H1 (cell line): ENCODE measurements around the gene ABHD15. TPM values are rescaled to one million over a fixed set of nuclear protein-coding genes. Genes with fewer than 3 reads are reported as not detected.

ENCODE experiments used
- CTCF ChIA-PET: fragments of 300-600 bp; sonication (Branson Sonifier 250); formaldehyde crosslinking; loops from one replicate; lab custom pipeline; 2021; ENCODE audit not compliant: partially characterized antibody; lab: Charles Lee
- POLR2A ChIA-PET: fragments of 300-600 bp; sonication (Branson Sonifier 250); formaldehyde crosslinking; loops from one replicate; lab custom pipeline; 2021; ENCODE audit warnings: inconsistent platforms; ENCODE audit not compliant: partially characterized antibody; lab: Charles Lee
- DNase-seq, 2 experiments: peaks; one replicate each; pipeline versions ENCODE4 v3.0.0 to v3.0.0-alpha.2; 2010 to 2022; ENCODE audit warnings: low spot score in 2 of 2, low read depth in 1 of 2, mixed read lengths in 1 of 2
- FAIRE-seq: peaks from 2 replicates; lab custom pipeline; 2011; peaks lifted over from hg19 to GRCh38; lab: Jason Lieb, UNC
- H2AFZ ChIP-seq: 2 replicates; pipeline ENCODE4 v1.8.1; 2012; ENCODE audit warnings: low read length, inconsistent platforms
- H2AK5ac ChIP-seq: 2 replicates; pipeline ENCODE4 v1.6.1; 2013; ENCODE audit warnings: low read depth, low read length
- H2BK120ac ChIP-seq: replicated peaks from 2 replicates; pipeline ENCODE3; 2013; ENCODE audit warnings: low read depth, low read length, inconsistent platforms
- H2BK12ac ChIP-seq: 2 replicates; pipeline ENCODE4 v1.6.1; 2013; ENCODE audit warnings: low read depth, low read length
- H2BK15ac ChIP-seq: 2 replicates; pipeline ENCODE4 v1.6.1; 2013; ENCODE audit warnings: low read length
- H2BK20ac ChIP-seq: 2 replicates; pipeline ENCODE4 v1.6.1; 2013; ENCODE audit warnings: low read length
- H2BK5ac ChIP-seq: 2 replicates; pipeline ENCODE4 v1.6.1; 2013; ENCODE audit warnings: low read depth, low read length
- H3K14ac ChIP-seq: 2 replicates; pipeline ENCODE4 v1.6.1; 2013; ENCODE audit warnings: inconsistent platforms; ENCODE audit not compliant: insufficient read length
- H3K18ac ChIP-seq: 2 replicates; pipeline ENCODE4 v1.6.1; 2013; ENCODE audit warnings: low read length; ENCODE audit errors: extremely low read depth
- H3K23ac ChIP-seq: 2 replicates; pipeline ENCODE4 v1.6.1; 2013; ENCODE audit warnings: inconsistent platforms; ENCODE audit not compliant: insufficient read length
- H3K23me2 ChIP-seq: 2 replicates; pipeline ENCODE4 v1.6.1; 2013; ENCODE audit warnings: low read depth, low read length
- H3K27ac ChIP-seq: 2 replicates; pipeline ENCODE4 v1.6.1; 2011; ENCODE audit warnings: low read depth, low read length, inconsistent platforms
- H3K27me3 ChIP-seq, 4 experiments: replicated peaks in 1 of 4; 1 replicate in 1 of 4; 2 replicates in 3 of 4; pipeline versions ENCODE4 v1.6.1 to v1.8.1; 2011 to 2013; ENCODE audit warnings: low read length in 3 of 4, mild to moderate bottlenecking in 3 of 4, inconsistent platforms in 2 of 4, mixed read lengths in 2 of 4, moderate library complexity in 1 of 4; ENCODE audit not compliant: control insufficient read depth in 3 of 4, insufficient read depth in 3 of 4; ENCODE audit errors: extremely low read depth in 1 of 4
- H3K36me3 ChIP-seq, 4 experiments: 2 replicates each; pipeline versions ENCODE4 v1.6.1 to v1.8.1; 2011 to 2013; ENCODE audit warnings: mild to moderate bottlenecking in 4 of 4, low read length in 3 of 4, moderate library complexity in 2 of 4, control low read depth in 1 of 4, inconsistent platforms in 1 of 4; ENCODE audit not compliant: insufficient read depth in 4 of 4, control insufficient read depth in 2 of 4
- H3K4ac ChIP-seq: replicated peaks from 2 replicates; pipeline ENCODE3; 2013; ENCODE audit warnings: low read length, low read depth, mixed read lengths, inconsistent platforms; ENCODE audit not compliant: insufficient read length
- H3K4me1 ChIP-seq, 4 experiments: replicated peaks in 1 of 4; 1 replicate in 1 of 4; 2 replicates in 3 of 4; pipeline versions ENCODE4 v1.6.1 to v1.8.1; 2011 to 2013; ENCODE audit warnings: low read length in 3 of 4, inconsistent platforms in 2 of 4, mixed read lengths in 1 of 4; ENCODE audit not compliant: insufficient read depth in 4 of 4, control insufficient read depth in 3 of 4
- H3K4me2 ChIP-seq, 2 experiments: 2 replicates each; pipeline versions ENCODE4 v1.6.1 to v1.8.1; 2011 to 2013; ENCODE audit warnings: low read depth in 2 of 2, low read length in 2 of 2, control low read depth in 1 of 2, inconsistent platforms in 1 of 2, mild to moderate bottlenecking in 1 of 2; ENCODE audit not compliant: insufficient read depth in 1 of 2
- H3K4me3 ChIP-seq, 4 experiments: fragments of 200-600, 300-600 bp in 1 of 4; sonication (generic), shearing (Covaris generic), sonication (Bioruptor Twin) in 1 of 4; 2 replicates each; pipeline versions ENCODE4 v1.5.1 to v1.8.1; 2011 to 2016; ENCODE audit warnings: low read length in 4 of 4, low read depth in 3 of 4, control low read depth in 2 of 4, inconsistent platforms in 2 of 4, mild to moderate bottlenecking in 2 of 4, mixed read lengths in 1 of 4, moderate library complexity in 1 of 4; ENCODE audit not compliant: insufficient read depth in 2 of 4; ENCODE audit errors: extremely low read depth in 1 of 4
- H3K56ac ChIP-seq: replicated peaks from 2 replicates; pipeline ENCODE3; 2013; ENCODE audit warnings: low read depth, mild to moderate bottlenecking, mixed read lengths, low read length, inconsistent platforms; ENCODE audit not compliant: insufficient read length
- H3K79me1 ChIP-seq: 2 replicates; pipeline ENCODE4 v1.6.1; 2013; ENCODE audit warnings: low read depth, low read length, control low read depth
- H3K79me2 ChIP-seq, 2 experiments: 2 replicates each; pipeline versions ENCODE4 v1.6.1 to v1.8.1; 2012 to 2013; ENCODE audit warnings: low read length in 2 of 2, mild to moderate bottlenecking in 2 of 2, inconsistent platforms in 1 of 2; ENCODE audit not compliant: insufficient read depth in 2 of 2, control insufficient read depth in 1 of 2
- H3K9ac ChIP-seq, 4 experiments: replicated peaks in 1 of 4; 1 replicate in 1 of 4; 2 replicates in 3 of 4; pipeline versions ENCODE4 v1.6.1 to v1.8.1; 2011 to 2013; ENCODE audit warnings: low read depth in 3 of 4, low read length in 3 of 4, control low read depth in 2 of 4, mild to moderate bottlenecking in 2 of 4, moderate library complexity in 2 of 4, inconsistent platforms in 1 of 4; ENCODE audit errors: extremely low read depth in 1 of 4
- H3K9me3 ChIP-seq, 2 experiments: 2 replicates each; pipeline versions ENCODE4 v1.6.1 to v1.8.1; 2012 to 2013; ENCODE audit warnings: mild to moderate bottlenecking in 2 of 2, moderate library complexity in 2 of 2, control low read depth in 1 of 2, inconsistent platforms in 1 of 2, low read depth in 1 of 2, low read length in 1 of 2, mixed read lengths in 1 of 2; ENCODE audit not compliant: insufficient read depth in 2 of 2
- H4K20me1 ChIP-seq, 2 experiments: replicated peaks in 1 of 2; 2 replicates each; pipeline versions ENCODE3 to v1.8.1; 2011 to 2013; ENCODE audit warnings: inconsistent platforms in 2 of 2, low read length in 2 of 2, mild to moderate bottlenecking in 1 of 2; ENCODE audit not compliant: insufficient read depth in 2 of 2, control insufficient read depth in 1 of 2
- H4K5ac ChIP-seq: 2 replicates; pipeline ENCODE4 v1.6.1; 2013; ENCODE audit warnings: low read length, low read depth, mixed read lengths, inconsistent platforms; ENCODE audit not compliant: insufficient read length
- H4K8ac ChIP-seq: 2 replicates; pipeline ENCODE4 v1.8.0; 2013; ENCODE audit warnings: mild to moderate bottlenecking, moderate library complexity, low read length, inconsistent platforms; ENCODE audit not compliant: insufficient read depth; ENCODE audit errors: extremely low read depth
- H4K91ac ChIP-seq: replicated peaks from 2 replicates; pipeline ENCODE3; 2013; ENCODE audit warnings: low read length, mixed read lengths, inconsistent platforms; ENCODE audit not compliant: insufficient read length
- ASH2L ChIP-seq: fragments of 200-600, 300-600 bp; sonication (generic); IDR thresholded peaks from one replicate; pipeline ENCODE4 v1.7.1; 2017; ENCODE audit warnings: low read length
- BCL11A ChIP-seq, 2 experiments: IDR thresholded peaks; one replicate each; pipeline ENCODE4 v1.6.1; 2011; ENCODE audit warnings: low read depth in 2 of 2, low read length in 2 of 2, mild to moderate bottlenecking in 2 of 2
- CHD2 ChIP-seq: IDR thresholded peaks from 2 replicates; pipeline ENCODE4 v1.6.1; 2012; ENCODE audit warnings: low read length, improper control_type of control experiment
- GABPA ChIP-seq: IDR thresholded peaks from 2 replicates; pipeline ENCODE4 v1.6.1; 2011; ENCODE audit warnings: mild to moderate bottlenecking, low read length, moderate library complexity, borderline replicate concordance; ENCODE audit not compliant: insufficient read depth
- KDM1A ChIP-seq: fragments of 200-600, 300-600 bp; sonication (generic); IDR thresholded peaks from 2 replicates; pipeline ENCODE4 v1.7.1; 2016; ENCODE audit warnings: mild to moderate bottlenecking, low read length, borderline replicate concordance
- NANOG ChIP-seq: IDR thresholded peaks from 2 replicates; pipeline ENCODE4 v1.6.1; 2011; ENCODE audit warnings: low read length, low read depth, mild to moderate bottlenecking, inconsistent platforms; ENCODE audit not compliant: insufficient read depth, poor library complexity, severe bottlenecking
- POLR2AphosphoS5 ChIP-seq: IDR thresholded peaks from 2 replicates; pipeline ENCODE4 v1.6.1; 2011; ENCODE audit warnings: low read depth, low read length
- RAD21 ChIP-seq, 2 experiments: IDR thresholded peaks in 1 of 2; conservative IDR thresholded peaks in 1 of 2; 2 replicates each; pipeline ENCODE4 v1.6.1; 2011; ENCODE audit warnings: low read depth in 2 of 2, low read length in 2 of 2, improper control_type of control experiment in 1 of 2, inconsistent platforms in 1 of 2, mild to moderate bottlenecking in 1 of 2, moderate library complexity in 1 of 2
- RNF2 ChIP-seq: fragments of 200-900, 300-1000 bp; sonication (generic); IDR thresholded peaks from 2 replicates; pipeline ENCODE4 v1.7.1; 2016; ENCODE audit warnings: borderline replicate concordance, low read depth, mild to moderate bottlenecking, antibody characterized with exemption, low read length; ENCODE audit not compliant: poor library complexity, severe bottlenecking; ENCODE audit errors: missing control alignments
- RXRA ChIP-seq: IDR thresholded peaks from 2 replicates; pipeline ENCODE4 v1.6.1; 2011; ENCODE audit warnings: low read depth, mild to moderate bottlenecking, low read length, moderate library complexity; ENCODE audit not compliant: insufficient read depth
- TEAD4 ChIP-seq: IDR thresholded peaks from 2 replicates; pipeline ENCODE4 v1.6.1; 2012; ENCODE audit warnings: low read depth, low read length, inconsistent platforms, mixed read lengths
- WGBS, 2 experiments: shearing (Covaris generic) in 1 of 2; methylation state at CpG; one replicate each; pipeline versions ENCODE4 v1.1.6 to v1.1.7; 2013 to 2015; ENCODE audit warnings: low lambda C conversion rate in 2 of 2, mixed read lengths in 2 of 2, inconsistent platforms in 1 of 2, low coverage in 1 of 2, missing lambda C conversion rate in 1 of 2; ENCODE audit not compliant: insufficient replicate concordance in 2 of 2, insufficient coverage in 1 of 2, insufficient read length in 1 of 2; ENCODE audit errors: extremely low coverage in 1 of 2, missing lambda C conversion rate in 1 of 2; 5-methylcytosine and 5-hydroxymethylcytosine counted together
- polyA plus RNA-seq, 7 experiments: library from polyadenylated mRNA; depleted of rRNA in 3 of 7; stranded (reverse) in 5 of 7; unstranded in 2 of 7; fragments of >200 nt in 5 of 7; fragments of 200-250 nt in 2 of 7; gene quantifications; 1 replicate in 5 of 7; 2 replicates in 1 of 7; 4 replicates in 1 of 7; pipeline versions ENCODE4 v1.2.1 to v1.2.3, GENCODE V29; 2011 to 2013; ENCODE audit warnings: missing spikeins in 2 of 7, mixed read lengths in 2 of 7
- total RNA-seq: library from RNA; stranded (reverse); fragmentation: NEBNext Ultra II Directional; extraction: Animal tissue kit (Norgen Biotek cat#: 25700); gene quantifications from 2 replicates; pipeline ENCODE4 v1.2.1, GENCODE V29; 2021

The ABHD15 gene
- total and polyA plus RNA-seq, 2 of the 8 experiments (the other 6 are each of a cell fraction or from before 2014, with no cell fraction given) = 0.88 to 1.7 TPM

- Histone ChIP-seq H3K18ac (no peak overlapping the region), H3K56ac (no peak overlapping the region), H4K20me1 (peaks cover 0 to 7% of the 10 kb centered on the region in 2 experiments), H3K27me3 (no peaks in the 10 kb centered on the region), H3K4me3 (no peak overlapping the region), H3K14ac (no peak overlapping the region), H2BK5ac (no peak overlapping the region), H4K91ac (no peak overlapping the region), H3K79me1 (peaks cover 3% of the 10 kb centered on the region; the same call in 1 of the 2 replicates), H3K36me3 (no peaks in the 10 kb centered on the region), H2AFZ (no peak overlapping the region), H3K27ac (no peak overlapping the region), H4K8ac (no peak overlapping the region), H3K9me3 (no peaks in the 10 kb centered on the region), H2AK5ac (no peak overlapping the region), H3K79me2 (peaks cover 0 to 22% of the 10 kb centered on the region in 2 experiments; a peak in 2 of 4 replicates), H2BK12ac (no peak overlapping the region), H3K4me1 (peaks cover 0 to 7% (median 1%) of the 10 kb centered on the region in 4 experiments; a peak in 2 of 7 replicates), H2BK15ac (no peak overlapping the region), H3K23ac (no peak overlapping the region), H3K9ac (no peak overlapping the region), H4K5ac (no peak overlapping the region), H2BK20ac (no peak overlapping the region), H3K23me2 (no peaks in the 10 kb centered on the region), H3K4ac (no peak overlapping the region), H3K4me2 (no peak overlapping the region), H2BK120ac (no peak overlapping the region)
- ChIA-PET CTCF (interaction anchor here (1.6 to 8.1 kb wide), 3 partner anchors 15 to 30 kb away, joined by 3 to 74 read pairs (median 6); no protein-coding TSS in a partner anchor), POLR2A (no interaction called here)
- FAIRE-seq (no peak), DNase-seq (no peak)
- 89% methylated on average over 6 of the region's 6 CpGs; no CpG with 5 or more reads in 1 of the 2 experiments for WGBS, 2 experiments
- TF ChIP-seq NANOG = no peak
- no peak for TF ChIP-seq CHD2
- no peak for TF ChIP-seq RNF2
- TF ChIP-seq TEAD4 = no peak
- TF ChIP-seq RAD21 (IDR thresholded peaks at IDR 0.05 in 1 of 2, conservative IDR thresholded peaks at IDR 0.05 in 1 of 2; ENCODE audit: low read depth in 2 of 2, low read length in 2 of 2) = no peak
- no peak for TF ChIP-seq BCL11A (IDR thresholded peaks at IDR 0.05; ENCODE audit: low read depth in 2 of 2, low read length in 2 of 2)
- TF ChIP-seq ASH2L = no peak
- TF ChIP-seq KDM1A = no peak
- no peak for TF ChIP-seq RXRA
- no peak for TF ChIP-seq GABPA
- no peak for TF ChIP-seq POLR2AphosphoS5
Observed at GRCh38 chr17:29603109-29603674, 36.4 kb upstream of the ABHD15 start.
